CD14-positive monocyte (primary cell): ENCODE data around the gene PRCP. TPM values are rescaled to one million over a fixed set of nuclear protein-coding genes. Genes with fewer than 3 reads are reported as not detected.

Experiments used
- DNase-seq, 3 donors: peaks; one replicate each; pipeline ENCODE4 v3.0.0-alpha.2; 2011 to 2022
- H2AFZ ChIP-seq: 2 replicates; pipeline ENCODE4 v1.6.0; 2012; ENCODE audit warnings: mild to moderate bottlenecking, low read depth, low read length, inconsistent platforms; ENCODE audit not compliant: insufficient read depth, poor library complexity, severe bottlenecking
- H3K27ac ChIP-seq, 2 donors: 1 replicate in 1 of 2; 2 replicates in 1 of 2; pipeline ENCODE4 v1.5.1; 2012 to 2013; ENCODE audit warnings: low read length in 2 of 2, control low read depth in 1 of 2, inconsistent platforms in 1 of 2, low read depth in 1 of 2, mild to moderate bottlenecking in 1 of 2
- H3K27me3 ChIP-seq, 2 donors: one replicate each; pipeline versions ENCODE4 v1.6.0 to v1.6.1; 2011 to 2013; ENCODE audit warnings: low read length in 2 of 2; ENCODE audit not compliant: control insufficient read depth in 2 of 2, insufficient read depth in 2 of 2
- H3K36me3 ChIP-seq, 2 donors: replicated peaks in 1 of 2; 1 replicate in 1 of 2; 2 replicates in 1 of 2; pipeline versions ENCODE4 v1.5.1 to v1.6.1; 2012 to 2013; ENCODE audit warnings: low read length in 2 of 2, control low read depth in 1 of 2, inconsistent platforms in 1 of 2, mild to moderate bottlenecking in 1 of 2; ENCODE audit not compliant: insufficient read depth in 2 of 2, control insufficient read depth in 1 of 2
- H3K4me1 ChIP-seq, 2 donors: 1 replicate in 1 of 2; 2 replicates in 1 of 2; pipeline versions ENCODE4 v1.5.1 to v1.6.1; 2012 to 2013; ENCODE audit warnings: low read length in 2 of 2, control low read depth in 1 of 2, inconsistent platforms in 1 of 2, mild to moderate bottlenecking in 1 of 2, moderate library complexity in 1 of 2; ENCODE audit not compliant: insufficient read depth in 2 of 2, control insufficient read depth in 1 of 2
- H3K4me2 ChIP-seq: replicated peaks from 2 replicates; pipeline ENCODE3; 2012; ENCODE audit warnings: low read length, moderate library complexity, mild to moderate bottlenecking; ENCODE audit not compliant: poor library complexity, severe bottlenecking; ENCODE audit errors: extremely low read depth
- H3K4me3 ChIP-seq, 3 experiments: fragments of 200-600 bp in 1 of 3; sonication (generic) in 1 of 3; replicated peaks in 1 of 3; 1 replicate in 2 of 3; 2 replicates in 1 of 3; pipeline ENCODE4 v1.5.1; 2011 to 2013; ENCODE audit warnings: low read length in 3 of 3, mild to moderate bottlenecking in 3 of 3, control low read depth in 2 of 3, low read depth in 2 of 3, inconsistent platforms in 1 of 3, moderate library complexity in 1 of 3
- H3K79me2 ChIP-seq: 2 replicates; pipeline ENCODE4 v1.6.0; 2012; ENCODE audit warnings: mild to moderate bottlenecking, control low read depth, inconsistent platforms, low read length, moderate library complexity; ENCODE audit not compliant: insufficient read depth
- H3K9ac ChIP-seq: 2 replicates; pipeline ENCODE4 v1.6.0; 2017; ENCODE audit warnings: low read length, mild to moderate bottlenecking; ENCODE audit not compliant: insufficient read depth, poor library complexity, severe bottlenecking
- H3K9me3 ChIP-seq, 2 donors: replicated peaks in 1 of 2; 1 replicate in 1 of 2; 2 replicates in 1 of 2; pipeline versions ENCODE4 v1.5.1 to v1.6.1; 2012 to 2013; ENCODE audit warnings: low read length in 2 of 2, control low read depth in 1 of 2; ENCODE audit not compliant: control insufficient read depth in 1 of 2, insufficient read depth in 1 of 2
- H4K20me1 ChIP-seq: 2 replicates; pipeline ENCODE4 v1.6.0; 2012; ENCODE audit warnings: mild to moderate bottlenecking, low read length, control low read depth, moderate library complexity; ENCODE audit not compliant: insufficient read depth
- H3K27ac Mint-ChIP-seq, 7 donors: one replicate each; pipeline ENCODE4 v1.8.0; 2020; ENCODE audit warnings: mild to moderate bottlenecking in 7 of 7, mixed read lengths in 7 of 7, moderate library complexity in 6 of 7, inconsistent platforms in 2 of 7
- H3K27me3 Mint-ChIP-seq, 3 donors: one replicate each; pipeline ENCODE4 v1.8.0; 2021 to 2022; ENCODE audit warnings: low read depth in 3 of 3, mild to moderate bottlenecking in 3 of 3, mixed read lengths in 3 of 3, moderate library complexity in 3 of 3, inconsistent platforms in 1 of 3
- H3K36me3 Mint-ChIP-seq, 2 donors: one replicate each; pipeline ENCODE4 v1.8.0; 2020; ENCODE audit warnings: mixed read lengths in 2 of 2, inconsistent platforms in 1 of 2, mild to moderate bottlenecking in 1 of 2
- H3K4me1 Mint-ChIP-seq: one replicate; pipeline ENCODE4 v1.8.0; 2020; ENCODE audit warnings: mild to moderate bottlenecking, mixed read lengths
- H3K4me3 Mint-ChIP-seq, 2 donors: one replicate each; pipeline ENCODE4 v1.8.0; 2020; ENCODE audit warnings: mild to moderate bottlenecking in 2 of 2, mixed read lengths in 2 of 2, moderate library complexity in 1 of 2
- H3K9me3 Mint-ChIP-seq, 7 donors: one replicate each; pipeline ENCODE4 v1.8.0; 2020 to 2022; ENCODE audit warnings: mixed read lengths in 7 of 7, mild to moderate bottlenecking in 6 of 7, moderate library complexity in 6 of 7, inconsistent platforms in 2 of 7
- CTCF ChIP-seq: fragments of 200-600 bp; IDR thresholded peaks from one replicate; pipeline ENCODE4 v1.8.0; 2022; ENCODE audit warnings: antibody characterized with exemption, mild to moderate bottlenecking
- WGBS: methylation state at CpG from one replicate; pipeline ENCODE4 v1.1.5; 2013; ENCODE audit warnings: missing lambda C conversion rate; ENCODE audit not compliant: insufficient coverage; 5-methylcytosine and 5-hydroxymethylcytosine counted together
- intact Hi-C, 2 donors: fragments of 100-400 bp; cut with micrococcal nuclease; formaldehyde crosslinking; loops; one replicate each; pipeline versions ENCODE4 v1.15.0 to v1.15.1; 2023
- polyA plus RNA-seq, 3 donors: library from polyadenylated mRNA; depleted of rRNA in 1 of 3; unstranded in 2 of 3; stranded (reverse) in 1 of 3; fragments of 300-500 nt in 2 of 3; fragments of >200 nt in 1 of 3; fragmentation: Illumina TruSeq in 2 of 3; gene quantifications; 1 replicate in 2 of 3; 2 replicates in 1 of 3; pipeline ENCODE4 v1.2.3, GENCODE V29; 2012 to 2021

PRCP gene
- polyA plus RNA-seq, 3 donors, result 68.0 to 228 (median 186) TPM

DNA sequence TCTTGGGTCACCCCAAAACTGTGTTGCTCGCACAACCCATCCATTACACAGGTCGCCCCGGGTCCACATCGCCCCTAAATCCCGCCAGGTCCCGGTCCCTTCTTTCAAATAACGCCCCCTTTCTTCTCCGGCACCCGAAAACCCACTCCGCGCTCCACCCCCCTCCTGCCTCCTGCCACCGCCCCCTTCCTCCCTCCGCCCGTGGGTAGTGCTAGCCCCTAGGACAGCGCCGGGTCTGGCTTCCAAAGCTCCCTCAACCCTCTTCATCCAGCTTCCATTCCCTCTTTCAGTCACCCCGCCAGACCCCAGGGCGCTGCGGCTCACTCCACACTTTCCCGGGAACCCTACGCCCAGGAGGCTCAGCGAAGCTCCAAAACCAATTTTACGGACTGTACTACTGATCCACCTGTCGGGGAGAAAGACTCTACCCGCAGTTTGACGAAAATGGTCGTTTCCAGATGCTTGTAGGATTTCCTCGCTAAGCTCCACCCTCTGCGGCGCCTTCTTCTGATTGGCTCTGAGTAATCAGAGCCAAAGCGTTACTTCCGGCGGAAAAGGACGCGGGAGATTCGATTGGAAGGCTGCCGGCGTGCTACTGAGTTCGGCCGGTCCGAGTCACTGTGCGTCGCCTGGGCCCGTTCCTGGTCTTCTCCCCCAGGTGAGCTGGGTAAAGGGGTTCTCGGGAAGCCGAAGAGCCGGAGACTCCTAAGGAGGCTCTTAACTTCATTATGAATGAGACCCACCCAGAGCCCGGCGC lies 1.1 kb upstream of the PRCP start, which contains the start of gene DDIAS:
DDIAS (plus strand) TSS at position 572 of the 757 bp plus-strand sequence. CDS start 13,003 bp downstream, outside the sequence.
- Histone ChIP-seq H3K4me2 (peak within 1 kb of the TSS; percentile 89), H3K4me3 (peak within 1 kb of the TSS; percentile 76 to 89 (median 78)), H4K20me1 (peaks cover 28% of the 10 kb centered on the region), H2AFZ (peak within 1 kb of the TSS; percentile 43), H3K79me2 (peaks cover 82% of the 10 kb centered on the region), H3K27ac (peak within 1 kb of the TSS; percentile 99), H3K4me1 (peaks cover 49 to 57% of the 10 kb centered on the region in 2 donors), H3K9ac (peak within 1 kb of the TSS; percentile 95), H3K36me3 (peaks cover 2 to 24% of the 10 kb centered on the region in 2 donors), H3K9me3 (no peaks in the 10 kb centered on the region), H3K27me3 (no peaks in the 10 kb centered on the region)
- Mint-ChIP-seq H3K27ac (peak within 1 kb of the TSS; percentile 100), H3K27me3 (peaks cover 0 to 2% (median 0%) of the 10 kb centered on the region in 3 donors), H3K4me3 (peak within 1 kb of the TSS; percentile 99 to 100), H3K36me3 (peaks cover 28 to 40% of the 10 kb centered on the region in 2 donors), H3K9me3 (peaks cover 0 to 1% (median 0%) of the 10 kb centered on the region in 7 donors), H3K4me1 (peaks cover 43% of the 10 kb centered on the region)
- peak; percentile 96 for DNase-seq
- intact Hi-C loops, result loop anchor here (2.0 to 10.0 kb wide), 6 partner anchors 34 to 386 kb away; partner anchors contain the start of genes CCDC90B (in 2 of the 2), PCF11 (in 2 of the 2) and RAB30 (in 1 of the 2)
- TF ChIP-seq CTCF, result no peak
- WGBS, result under 1% methylated on average over 43 of the region's 49 CpGs

DNA sequence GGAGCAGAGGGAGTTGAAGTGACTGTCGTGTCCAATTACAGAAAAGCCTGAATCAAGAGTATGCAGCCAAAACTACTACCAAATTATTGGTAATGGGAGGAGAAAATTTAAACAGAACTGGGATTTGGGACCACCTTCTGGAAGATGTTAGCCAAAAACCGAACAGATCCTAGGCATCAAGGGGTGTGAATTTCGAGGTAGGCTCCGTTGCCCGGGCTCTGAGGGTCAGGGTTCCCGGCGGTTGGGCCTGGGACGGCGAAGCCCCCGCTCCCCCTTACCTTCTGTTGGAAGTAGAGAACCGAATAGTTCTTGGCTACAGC lies 313 bp downstream of the PRCP start:
- peaks cover 54% of the 10 kb centered on the region for H3K4me1 Mint-ChIP-seq
- whole genome bisulfite sequencing, result 3% methylated on average over 4 of the region's 11 CpGs
- H3K4me2 ChIP-seq, result peak overlapping the region; percentile 89
- H3K4me1 ChIP-seq, result peaks cover 63 to 69% of the 10 kb centered on the region in 2 donors
- peaks cover 0 to 2% (median 0%) of the 10 kb centered on the region in 3 donors for H3K27me3 Mint-ChIP-seq
- H2AFZ ChIP-seq, result peak overlapping the region; percentile 43
- no peak for DNase-seq
- H3K4me3 ChIP-seq, result peak overlapping the region; percentile 76 to 89 (median 78)
- peak overlapping the region; percentile 99 for H3K27ac ChIP-seq
- intact Hi-C loops, result loop anchor here (2.0 to 10.0 kb wide), 6 partner anchors 33 to 387 kb away; partner anchors contain the start of genes CCDC90B (in 2 of the 2), PCF11 (in 2 of the 2) and RAB30 (in 1 of the 2)
- peak overlapping the region; percentile 95 for H3K9ac ChIP-seq
- H3K9me3 ChIP-seq, result no peaks in the 10 kb centered on the region
- peaks cover 41% of the 10 kb centered on the region for H4K20me1 ChIP-seq
- no peaks in the 10 kb centered on the region for H3K27me3 ChIP-seq
- H3K79me2 ChIP-seq, result peaks cover 86% of the 10 kb centered on the region
- peaks cover 0 to 1% (median 0%) of the 10 kb centered on the region in 7 donors for H3K9me3 Mint-ChIP-seq
- H3K4me3 Mint-ChIP-seq, result peak overlapping the region; percentile 99 to 100
- peaks cover 2 to 24% of the 10 kb centered on the region in 2 donors for H3K36me3 ChIP-seq
- TF ChIP-seq CTCF, result no peak
- H3K27ac Mint-ChIP-seq, result peak overlapping the region; percentile 100
- peaks cover 30 to 47% of the 10 kb centered on the region in 2 donors for H3K36me3 Mint-ChIP-seq
